ENCODE data around the gene TMEM259. TPM values are rescaled to one million over a fixed set of nuclear protein-coding genes. Genes with fewer than 3 reads are reported as not detected.

TMEM259 gene
- total RNA-seq, 1 donor from 2014 or later, result 31.7 TPM

DNA sequence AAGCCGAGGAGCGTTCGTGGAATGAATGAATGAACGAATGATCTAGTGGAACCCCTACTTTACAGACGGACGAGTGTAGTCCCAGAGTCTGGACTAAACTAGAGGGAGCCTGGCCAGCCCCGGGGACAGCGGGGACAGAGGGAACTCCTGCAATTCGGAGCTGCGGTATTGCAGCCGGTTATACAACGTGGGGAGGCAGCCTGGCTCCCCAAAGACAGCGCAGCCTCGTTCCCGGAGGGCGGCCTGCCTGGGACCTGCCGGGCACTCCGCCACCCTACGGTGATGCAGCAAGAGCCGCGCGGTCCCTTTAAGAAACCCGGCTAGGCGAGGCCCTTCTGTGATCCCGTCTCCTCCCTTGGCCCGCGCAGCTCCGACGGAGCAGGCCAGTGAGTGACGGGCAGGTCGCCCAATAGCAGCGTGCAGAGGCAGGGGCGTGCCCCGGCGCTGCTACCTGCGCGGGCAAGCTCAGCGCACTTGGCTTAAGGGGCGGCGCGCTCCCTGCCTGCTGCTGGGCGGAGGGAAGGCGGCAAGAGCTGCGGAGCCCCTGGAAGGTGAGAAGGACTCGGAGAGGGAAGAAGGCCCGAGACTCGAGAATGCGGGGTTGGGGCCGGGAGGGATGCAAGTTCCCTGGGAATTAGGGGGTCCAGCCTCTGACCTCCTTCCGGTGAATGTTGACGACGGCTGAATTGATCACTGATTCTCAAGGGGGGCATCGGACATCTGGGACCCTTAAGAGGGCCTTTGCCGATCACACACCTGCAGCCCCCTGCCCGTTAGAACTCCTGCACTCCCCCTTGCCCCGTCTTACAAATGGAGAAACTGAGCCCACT, 18.9 kb upstream of the TMEM259 start, which contains the start of gene ABCA7:
Gene ABCA7, plus strand, starts transcription at position 462 of the 830 bp plus-strand sequence. CDS start 1,255 bp downstream, outside the sequence.
- H3K27me3 Mint-ChIP-seq (ENCODE audit: insufficient read depth, low read depth), result peaks cover 8% of the 10 kb centered on the region
- Histone ChIP-seq H2AFZ (replicated peaks) (no peak within 1 kb of the TSS), H3K27me3 (no peaks in the 10 kb centered on the region), H3K9ac (no peak within 1 kb of the TSS), H3K36me3 (no peaks in the 10 kb centered on the region), H3K4me1 (peaks cover 8% of the 10 kb centered on the region), H3K4me3 (peak within 1 kb of the TSS; percentile 55), H4K20me1 (ENCODE audit: low read depth) (peaks cover 51% of the 10 kb centered on the region), H3K9me3 (ENCODE audit: low read depth) (no peaks in the 10 kb centered on the region), H3K4me2 (peak within 1 kb of the TSS; percentile 79), H3K79me2 (ENCODE audit: low read depth) (no peaks in the 10 kb centered on the region), H3F3A (ENCODE audit: low read depth) (peaks cover 44% of the 10 kb centered on the region), H3K27ac (no peak within 1 kb of the TSS)
- DNase-seq (ENCODE audit: low spot score), result peak; percentile 99
- H3K36me3 Mint-ChIP-seq, result peaks cover 11% of the 10 kb centered on the region
- TF ChIP-seq EZH2 (IDR thresholded peaks at IDR 0.05) (no peak), EZH2phosphoT487 (IDR thresholded peaks at IDR 0.05) (no peak)
- TF ChIP-seq, protein P1, sequence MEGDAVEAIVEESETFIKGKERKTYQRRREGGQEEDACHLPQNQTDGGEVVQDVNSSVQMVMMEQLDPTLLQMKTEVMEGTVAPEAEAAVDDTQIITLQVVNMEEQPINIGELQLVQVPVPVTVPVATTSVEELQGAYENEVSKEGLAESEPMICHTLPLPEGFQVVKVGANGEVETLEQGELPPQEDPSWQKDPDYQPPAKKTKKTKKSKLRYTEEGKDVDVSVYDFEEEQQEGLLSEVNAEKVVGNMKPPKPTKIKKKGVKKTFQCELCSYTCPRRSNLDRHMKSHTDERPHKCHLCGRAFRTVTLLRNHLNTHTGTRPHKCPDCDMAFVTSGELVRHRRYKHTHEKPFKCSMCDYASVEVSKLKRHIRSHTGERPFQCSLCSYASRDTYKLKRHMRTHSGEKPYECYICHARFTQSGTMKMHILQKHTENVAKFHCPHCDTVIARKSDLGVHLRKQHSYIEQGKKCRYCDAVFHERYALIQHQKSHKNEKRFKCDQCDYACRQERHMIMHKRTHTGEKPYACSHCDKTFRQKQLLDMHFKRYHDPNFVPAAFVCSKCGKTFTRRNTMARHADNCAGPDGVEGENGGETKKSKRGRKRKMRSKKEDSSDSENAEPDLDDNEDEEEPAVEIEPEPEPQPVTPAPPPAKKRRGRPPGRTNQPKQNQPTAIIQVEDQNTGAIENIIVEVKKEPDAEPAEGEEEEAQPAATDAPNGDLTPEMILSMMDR (IDR thresholded peaks at IDR 0.05), result no peak
- H3K4me1 Mint-ChIP-seq, result peaks cover 25% of the 10 kb centered on the region
- H3K9me3 Mint-ChIP-seq, result no peaks in the 10 kb centered on the region
- no peak within 1 kb of the TSS for H3K27ac Mint-ChIP-seq
- peak within 1 kb of the TSS; percentile 93 for H3K4me3 Mint-ChIP-seq

DNA sequence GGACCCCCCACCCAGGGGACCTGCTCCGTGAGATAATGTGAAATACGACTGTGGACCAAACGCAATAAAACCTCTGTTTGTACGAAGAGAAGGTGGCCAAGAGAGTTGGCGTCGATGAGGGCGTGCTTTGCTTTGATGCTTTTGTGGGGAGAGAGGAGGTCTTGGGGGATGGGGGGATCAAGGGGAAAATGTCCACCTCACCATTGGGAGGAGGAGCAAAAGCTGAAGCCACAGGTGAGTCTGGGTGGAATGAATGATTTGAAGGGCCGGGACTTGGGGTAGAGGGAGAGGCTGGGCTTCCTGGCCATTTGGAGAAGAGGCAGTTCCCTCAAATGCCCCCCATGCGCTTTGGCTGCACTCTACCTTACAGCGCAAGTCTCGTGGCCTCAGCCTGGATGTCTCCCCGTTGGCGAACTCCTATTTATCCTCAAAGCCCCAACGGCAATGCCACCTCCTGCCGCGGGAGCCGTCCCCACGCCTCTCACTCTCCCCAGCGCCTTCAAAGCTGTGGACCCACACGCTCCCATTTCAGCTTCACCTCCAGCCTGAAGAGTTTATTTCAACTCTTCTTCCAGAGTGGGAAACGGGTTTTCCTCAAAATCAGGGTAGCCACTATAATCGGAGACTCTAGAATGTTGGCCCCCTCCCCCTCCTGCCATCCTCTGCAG, 18.2 kb upstream of the TMEM259 start:
- no peaks in the 10 kb centered on the region for H3K79me2 ChIP-seq (ENCODE audit: low read depth)
- no peak overlapping the region for H3K9ac ChIP-seq
- Mint-ChIP-seq H3K27ac (no peak overlapping the region), H3K27me3 (ENCODE audit: insufficient read depth, low read depth) (peaks cover 8% of the 10 kb centered on the region), H3K36me3 (peaks cover 11% of the 10 kb centered on the region), H3K9me3 (no peaks in the 10 kb centered on the region), H3K4me1 (peaks cover 25% of the 10 kb centered on the region), H3K4me3 (peak overlapping the region; percentile 93)
- no peaks in the 10 kb centered on the region for H3K9me3 ChIP-seq (ENCODE audit: low read depth)
- peak overlapping the region; percentile 74 for H3K4me2 ChIP-seq
- no peak overlapping the region for H2AFZ ChIP-seq (replicated peaks)
- TF ChIP-seq EZH2 (IDR thresholded peaks at IDR 0.05) (no peak), EZH2phosphoT487 (IDR thresholded peaks at IDR 0.05) (no peak)
- TF ChIP-seq, protein P1 (IDR thresholded peaks at IDR 0.05), result no peak
- H3K4me1 ChIP-seq, result peaks cover 8% of the 10 kb centered on the region
- no peak for DNase-seq (ENCODE audit: low spot score)
- no peak overlapping the region for H3K27ac ChIP-seq
- peaks cover 51% of the 10 kb centered on the region for H4K20me1 ChIP-seq (ENCODE audit: low read depth)
- H3F3A ChIP-seq (ENCODE audit: low read depth), result peaks cover 44% of the 10 kb centered on the region
- H3K36me3 ChIP-seq, result no peaks in the 10 kb centered on the region
- peak overlapping the region; percentile 55 for H3K4me3 ChIP-seq
- no peaks in the 10 kb centered on the region for H3K27me3 ChIP-seq

DNA sequence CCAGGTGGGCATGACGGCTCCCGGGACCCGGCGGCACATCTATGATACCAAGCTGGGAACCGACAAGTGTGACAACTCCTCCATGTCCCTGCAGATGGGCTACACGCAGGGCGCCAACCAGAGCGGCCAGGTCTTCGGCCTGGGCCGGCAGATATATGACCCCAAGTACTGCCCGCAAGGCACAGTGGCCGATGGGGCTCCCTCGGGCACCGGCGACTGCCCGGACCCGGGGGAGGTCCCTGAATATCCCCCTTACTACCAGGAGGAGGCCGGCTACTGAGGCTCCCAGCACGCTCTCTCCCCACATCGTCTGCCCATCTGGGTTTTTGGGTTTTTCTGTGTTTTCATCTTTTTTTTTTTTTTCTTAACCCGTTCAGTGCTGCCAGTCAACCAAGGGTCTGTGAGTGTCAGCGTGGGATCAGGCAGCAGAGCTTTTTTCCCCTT, 16.7 kb upstream of the TMEM259 start:
- Mint-ChIP-seq H3K9me3 (no peaks in the 10 kb centered on the region), H3K4me1 (peaks cover 25% of the 10 kb centered on the region), H3K36me3 (peaks cover 14% of the 10 kb centered on the region), H3K27me3 (ENCODE audit: insufficient read depth, low read depth) (peaks cover 8% of the 10 kb centered on the region), H3K4me3 (no peak overlapping the region), H3K27ac (no peak overlapping the region)
- H3K27ac ChIP-seq, result no peak overlapping the region
- no peak for TF ChIP-seq EZH2phosphoT487 (IDR thresholded peaks at IDR 0.05)
- TF ChIP-seq, protein P1 (IDR thresholded peaks at IDR 0.05), result no peak
- no peak for TF ChIP-seq EZH2 (IDR thresholded peaks at IDR 0.05)
- H3K36me3 ChIP-seq, result peaks cover 3% of the 10 kb centered on the region
- peaks cover 5% of the 10 kb centered on the region for H3K79me2 ChIP-seq (ENCODE audit: low read depth)
- peaks cover 56% of the 10 kb centered on the region for H4K20me1 ChIP-seq (ENCODE audit: low read depth)
- H3K4me3 ChIP-seq, result no peak overlapping the region
- H3K4me1 ChIP-seq, result peaks cover 8% of the 10 kb centered on the region
- no peak overlapping the region for H2AFZ ChIP-seq (replicated peaks)
- H3K9me3 ChIP-seq (ENCODE audit: low read depth), result no peaks in the 10 kb centered on the region
- no peak overlapping the region for H3K4me2 ChIP-seq
- H3K9ac ChIP-seq, result no peak overlapping the region
- no peaks in the 10 kb centered on the region for H3K27me3 ChIP-seq
- H3F3A ChIP-seq (ENCODE audit: low read depth), result peaks cover 44% of the 10 kb centered on the region
- DNase-seq (ENCODE audit: low spot score), result no peak

All from neural progenitor cell (in vitro differentiated cells).